HG02678 (cell line): ENCODE results near the gene ADAM12.

Experiments
- ATAC-seq: cut with Tn5 transposase; IDR thresholded peaks from one replicate; pipeline ENCODE4 v1.9.1; 2021; ENCODE audit warnings: mild to moderate bottlenecking, moderate library complexity; ENCODE audit not compliant: unreplicated experiment

The ADAM12 gene

GRCh38 chr10:126097558-126098225, 290.6 kb downstream of the ADAM12 start:
- ATAC-seq = no peak

- ATAC-seq = no peak
Measured at GRCh38 chr10:126094537-126094936, 293.7 kb downstream of the ADAM12 start.

GRCh38 chr10:126092366-126093215, 295.7 kb downstream of the ADAM12 start:
- no peak for ATAC-seq

- no peak for ATAC-seq
Measured at GRCh38 chr10:126090911-126091728, 297.2 kb downstream of the ADAM12 start.

GRCh38 chr10:126090443-126090842, 297.8 kb downstream of the ADAM12 start:
- ATAC-seq = no peak

- ATAC-seq = no peak
Measured at GRCh38 chr10:126087796-126088505, 300.3 kb downstream of the ADAM12 start.

GRCh38 chr10:126087153-126087680, 301.1 kb downstream of the ADAM12 start:
- ATAC-seq = no peak

- no peak for ATAC-seq
Measured at GRCh38 chr10:126085806-126086205, 302.5 kb downstream of the ADAM12 start.

- ATAC-seq = no peak
Measured at GRCh38 chr10:126084369-126084768, 303.9 kb downstream of the ADAM12 start.

GRCh38 chr10:126083009-126083408, 305.3 kb downstream of the ADAM12 start:
- no peak for ATAC-seq

- ATAC-seq = no peak
Measured at GRCh38 chr10:126081841-126082466, 306.3 kb downstream of the ADAM12 start.

GRCh38 chr10:126080879-126081411, 307.3 kb downstream of the ADAM12 start:
- ATAC-seq = no peak

- ATAC-seq = no peak
Measured at GRCh38 chr10:126080291-126080825, 307.9 kb downstream of the ADAM12 start.

- ATAC-seq = no peak
Measured at GRCh38 chr10:126075009-126075408, 313.3 kb downstream of the ADAM12 start.

GRCh38 chr10:126074291-126074690, 314.0 kb downstream of the ADAM12 start:
- no peak for ATAC-seq

GRCh38 chr10:126073606-126074005, 314.7 kb downstream of the ADAM12 start:
- ATAC-seq = no peak

GRCh38 chr10:126072622-126073021, 315.7 kb downstream of the ADAM12 start:
- ATAC-seq = no peak

GRCh38 chr10:126070476-126071215, 317.6 kb downstream of the ADAM12 start:
- ATAC-seq = no peak

- no peak for ATAC-seq
Measured at GRCh38 chr10:126068322-126068721, 320.0 kb downstream of the ADAM12 start.
